ENCODE results near the gene FNTB.

Gene FNTB

DNA sequence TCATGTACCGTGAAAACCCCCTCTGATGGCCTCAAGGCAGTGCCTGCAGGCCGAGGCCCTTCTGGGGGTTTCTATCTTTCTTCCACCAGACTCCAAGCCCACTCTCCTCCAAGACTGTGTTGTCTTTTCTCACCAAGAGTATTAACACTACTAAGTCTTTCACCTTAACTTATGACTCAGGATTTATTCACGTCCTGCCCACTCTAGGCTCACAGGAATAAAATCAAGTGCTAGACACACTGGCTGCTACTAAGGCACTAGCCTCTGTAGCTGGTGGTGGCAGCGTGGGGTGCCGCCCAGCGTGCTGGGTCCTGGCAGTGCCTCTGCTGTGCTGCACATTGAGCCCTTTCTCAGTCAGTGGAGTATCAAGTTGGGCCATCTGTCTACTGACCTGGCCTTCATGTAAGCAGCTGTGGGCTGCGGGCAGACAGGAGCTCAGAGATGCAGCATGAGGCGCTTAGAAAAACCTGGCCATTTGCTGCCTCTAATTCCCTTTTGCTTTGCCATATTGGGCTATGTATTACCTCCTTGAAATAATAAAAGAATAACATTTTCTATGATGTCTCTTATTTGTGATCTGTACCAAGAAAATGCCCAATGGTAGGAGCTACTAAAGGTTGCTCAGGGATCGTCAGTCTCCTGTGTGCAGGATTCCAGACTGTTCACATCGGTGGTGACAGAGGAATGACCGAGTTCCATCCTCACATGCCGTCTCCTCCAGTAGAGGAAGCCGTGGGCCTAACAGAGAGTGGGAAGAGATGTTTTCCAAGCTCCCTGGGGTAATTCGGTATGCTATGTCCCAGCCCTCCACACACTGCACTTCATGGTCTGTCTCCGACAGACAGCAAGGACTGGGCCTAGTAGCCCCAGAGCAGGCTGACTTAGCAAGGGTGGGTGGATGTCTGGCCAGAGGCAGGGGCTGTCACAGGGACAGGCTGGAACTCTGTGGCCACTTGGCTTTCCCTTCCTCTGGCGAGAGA lies 75.7 kb downstream of the FNTB start:
- Histone ChIP-seq H3K36me3 (ENCODE audit: control insufficient read depth, insufficient read depth, low read length) (peaks cover 53% of the 10 kb centered on the region), H3K9me3 (ENCODE audit: control insufficient read depth, insufficient read depth, low read depth, low read length) (no peaks in the 10 kb centered on the region), H3K4me3 (ENCODE audit: low read depth, low read length) (no peak overlapping the region), H3K9ac (ENCODE audit: low read length) (no peak overlapping the region), H3K4me1 (ENCODE audit: control insufficient read depth, insufficient read depth, low read length) (no peaks in the 10 kb centered on the region), H3K27ac (ENCODE audit: low read depth, low read length) (no peak overlapping the region), H3K27me3 (ENCODE audit: control insufficient read depth, insufficient read depth, low read length) (no peaks in the 10 kb centered on the region)

- Histone ChIP-seq H3K4me3 (ENCODE audit: low read depth, low read length) (no peak overlapping the region), H3K27ac (ENCODE audit: low read depth, low read length) (no peak overlapping the region), H3K36me3 (ENCODE audit: control insufficient read depth, insufficient read depth, low read length) (peaks cover 64% of the 10 kb centered on the region), H3K27me3 (ENCODE audit: control insufficient read depth, insufficient read depth, low read length) (no peaks in the 10 kb centered on the region), H3K9me3 (ENCODE audit: control insufficient read depth, insufficient read depth, low read depth, low read length) (no peaks in the 10 kb centered on the region), H3K4me1 (ENCODE audit: control insufficient read depth, insufficient read depth, low read length) (no peaks in the 10 kb centered on the region), H3K9ac (ENCODE audit: low read length) (no peak overlapping the region)
Observed at GRCh38 chr14:65065719-65066118, 79.0 kb downstream of the FNTB start.

GRCh38 chr14:65069874-65070413 lies 83.2 kb downstream of the FNTB start:
- peaks cover 39% of the 10 kb centered on the region for H3K36me3 ChIP-seq (ENCODE audit: control insufficient read depth, insufficient read depth, low read length)
- H3K27ac ChIP-seq (ENCODE audit: low read depth, low read length), result no peak overlapping the region
- H3K4me1 ChIP-seq (ENCODE audit: control insufficient read depth, insufficient read depth, low read length), result no peaks in the 10 kb centered on the region
- no peak overlapping the region for H3K4me3 ChIP-seq (ENCODE audit: low read depth, low read length)
- H3K9me3 ChIP-seq (ENCODE audit: control insufficient read depth, insufficient read depth, low read depth, low read length), result no peaks in the 10 kb centered on the region
- no peak overlapping the region for H3K9ac ChIP-seq (ENCODE audit: low read length)
- H3K27me3 ChIP-seq (ENCODE audit: control insufficient read depth, insufficient read depth, low read length), result no peaks in the 10 kb centered on the region

DNA sequence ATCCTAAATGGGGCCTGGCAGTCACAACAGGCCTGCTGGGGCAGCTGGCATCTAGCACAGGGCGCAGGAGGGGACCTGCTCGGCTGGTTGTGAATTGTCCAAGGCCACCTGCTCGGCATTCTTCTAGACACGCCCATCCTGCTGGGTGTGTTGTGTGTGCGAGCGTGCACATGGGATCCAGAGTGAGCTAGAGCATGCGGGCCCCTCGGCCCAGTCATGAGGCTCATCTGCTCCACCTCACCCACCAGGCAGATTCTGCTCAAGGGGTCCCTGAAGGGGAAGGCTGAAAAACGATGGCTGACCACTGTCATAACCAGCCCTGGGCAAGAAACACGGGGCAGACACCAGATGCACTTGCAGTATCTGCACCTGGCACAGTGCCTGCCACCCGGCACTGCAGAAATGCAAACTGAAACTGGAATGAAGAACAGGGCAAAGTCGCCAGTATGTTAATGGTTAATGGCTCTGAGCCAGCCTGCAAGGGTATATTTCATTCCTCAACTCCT lies 83.8 kb downstream of the FNTB start:
- Histone ChIP-seq H3K9ac (ENCODE audit: low read length) (no peak overlapping the region), H3K27ac (ENCODE audit: low read depth, low read length) (no peak overlapping the region), H3K36me3 (ENCODE audit: control insufficient read depth, insufficient read depth, low read length) (peaks cover 34% of the 10 kb centered on the region), H3K4me1 (ENCODE audit: control insufficient read depth, insufficient read depth, low read length) (no peaks in the 10 kb centered on the region), H3K4me3 (ENCODE audit: low read depth, low read length) (no peak overlapping the region), H3K9me3 (ENCODE audit: control insufficient read depth, insufficient read depth, low read depth, low read length) (no peaks in the 10 kb centered on the region), H3K27me3 (ENCODE audit: control insufficient read depth, insufficient read depth, low read length) (no peaks in the 10 kb centered on the region)

DNA sequence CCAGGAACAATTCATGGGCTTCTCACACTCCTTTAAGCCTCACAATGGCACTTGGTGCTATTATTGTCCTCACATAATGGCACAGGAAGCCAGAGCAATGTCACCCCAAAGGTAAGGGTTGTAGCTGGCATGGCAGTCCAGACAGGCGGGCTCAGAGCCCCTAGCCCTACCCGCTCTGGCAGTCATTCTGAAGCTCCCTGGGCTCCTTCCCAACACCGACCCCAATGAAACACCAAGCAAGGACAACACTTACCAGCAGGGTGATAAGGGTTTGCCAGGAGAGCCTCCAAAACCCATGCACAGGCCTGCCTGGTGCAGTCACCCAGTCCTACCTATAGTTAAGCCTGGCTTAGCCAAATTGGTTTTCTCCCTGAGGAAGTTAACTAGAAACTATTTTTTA lies 84.8 kb downstream of the FNTB start:
- peaks cover 31% of the 10 kb centered on the region for H3K36me3 ChIP-seq (ENCODE audit: control insufficient read depth, insufficient read depth, low read length)
- no peaks in the 10 kb centered on the region for H3K9me3 ChIP-seq (ENCODE audit: control insufficient read depth, insufficient read depth, low read depth, low read length)
- no peaks in the 10 kb centered on the region for H3K4me1 ChIP-seq (ENCODE audit: control insufficient read depth, insufficient read depth, low read length)
- H3K27ac ChIP-seq (ENCODE audit: low read depth, low read length), result no peak overlapping the region
- H3K27me3 ChIP-seq (ENCODE audit: control insufficient read depth, insufficient read depth, low read length), result no peaks in the 10 kb centered on the region
- no peak overlapping the region for H3K9ac ChIP-seq (ENCODE audit: low read length)
- no peak overlapping the region for H3K4me3 ChIP-seq (ENCODE audit: low read depth, low read length)

GRCh38 chr14:65072256-65072655 lies 85.6 kb downstream of the FNTB start:
- H3K36me3 ChIP-seq (ENCODE audit: control insufficient read depth, insufficient read depth, low read length), result peaks cover 38% of the 10 kb centered on the region
- no peaks in the 10 kb centered on the region for H3K9me3 ChIP-seq (ENCODE audit: control insufficient read depth, insufficient read depth, low read depth, low read length)
- H3K4me1 ChIP-seq (ENCODE audit: control insufficient read depth, insufficient read depth, low read length), result no peaks in the 10 kb centered on the region
- H3K27me3 ChIP-seq (ENCODE audit: control insufficient read depth, insufficient read depth, low read length), result no peaks in the 10 kb centered on the region
- no peak overlapping the region for H3K27ac ChIP-seq (ENCODE audit: low read depth, low read length)
- no peak overlapping the region for H3K4me3 ChIP-seq (ENCODE audit: low read depth, low read length)
- H3K9ac ChIP-seq (ENCODE audit: low read length), result no peak overlapping the region

DNA sequence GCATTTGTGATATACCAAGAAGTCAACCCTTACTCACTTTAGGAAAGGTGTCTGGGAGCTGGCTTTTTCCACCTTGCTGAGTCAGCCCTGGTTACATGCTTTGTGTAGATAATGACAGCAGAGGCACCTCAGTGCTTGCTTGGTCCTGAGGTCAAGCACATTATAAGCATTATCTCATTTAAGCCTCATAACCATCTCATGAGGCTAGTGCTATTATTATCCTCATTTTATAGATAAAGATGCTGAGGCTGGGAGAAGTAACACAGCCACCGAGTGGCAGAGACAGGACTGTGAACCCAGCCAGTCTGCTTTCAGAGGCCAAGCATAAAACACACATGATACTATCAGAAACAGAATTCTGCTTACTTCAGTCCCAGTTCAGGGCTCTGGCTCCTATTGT lies 86.2 kb downstream of the FNTB start:
- H3K4me3 ChIP-seq (ENCODE audit: low read depth, low read length), result no peak overlapping the region
- H3K36me3 ChIP-seq (ENCODE audit: control insufficient read depth, insufficient read depth, low read length), result peaks cover 45% of the 10 kb centered on the region
- no peaks in the 10 kb centered on the region for H3K27me3 ChIP-seq (ENCODE audit: control insufficient read depth, insufficient read depth, low read length)
- no peaks in the 10 kb centered on the region for H3K9me3 ChIP-seq (ENCODE audit: control insufficient read depth, insufficient read depth, low read depth, low read length)
- H3K4me1 ChIP-seq (ENCODE audit: control insufficient read depth, insufficient read depth, low read length), result no peaks in the 10 kb centered on the region
- no peak overlapping the region for H3K27ac ChIP-seq (ENCODE audit: low read depth, low read length)
- H3K9ac ChIP-seq (ENCODE audit: low read length), result no peak overlapping the region

DNA sequence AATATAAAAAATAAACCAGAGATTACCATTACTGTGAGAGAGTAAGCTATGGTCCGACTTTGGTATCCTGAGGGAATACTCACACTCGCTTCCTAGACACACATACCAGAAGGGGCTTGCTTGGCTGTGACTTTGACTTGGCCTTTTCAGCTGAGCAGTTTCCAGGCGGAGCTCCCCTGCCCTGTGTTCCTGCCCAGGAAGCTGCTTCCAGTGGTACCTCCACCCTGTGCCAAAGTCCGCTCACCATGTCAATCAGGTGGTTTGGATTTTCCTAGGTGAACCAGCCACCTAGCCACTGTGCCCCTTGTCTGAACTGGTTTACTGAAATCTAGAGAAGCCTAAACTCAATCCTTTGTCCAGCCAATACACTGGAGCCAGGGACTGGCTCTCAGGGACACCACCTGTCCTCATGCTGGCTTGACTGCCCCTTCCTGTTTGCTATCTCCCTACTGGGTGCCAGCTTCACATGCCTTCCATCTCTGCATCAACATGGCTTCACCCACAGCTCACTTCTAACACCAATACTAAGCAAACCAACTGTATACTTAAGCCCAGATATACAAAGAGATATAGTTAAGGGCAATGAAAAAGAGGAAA lies 87.0 kb downstream of the FNTB start:
- Histone ChIP-seq H3K4me3 (ENCODE audit: low read depth, low read length) (no peak overlapping the region), H3K27me3 (ENCODE audit: control insufficient read depth, insufficient read depth, low read length) (no peaks in the 10 kb centered on the region), H3K36me3 (ENCODE audit: control insufficient read depth, insufficient read depth, low read length) (peaks cover 48% of the 10 kb centered on the region), H3K27ac (ENCODE audit: low read depth, low read length) (no peak overlapping the region), H3K4me1 (ENCODE audit: control insufficient read depth, insufficient read depth, low read length) (no peaks in the 10 kb centered on the region), H3K9me3 (ENCODE audit: control insufficient read depth, insufficient read depth, low read depth, low read length) (no peaks in the 10 kb centered on the region), H3K9ac (ENCODE audit: low read length) (no peak overlapping the region)

DNA sequence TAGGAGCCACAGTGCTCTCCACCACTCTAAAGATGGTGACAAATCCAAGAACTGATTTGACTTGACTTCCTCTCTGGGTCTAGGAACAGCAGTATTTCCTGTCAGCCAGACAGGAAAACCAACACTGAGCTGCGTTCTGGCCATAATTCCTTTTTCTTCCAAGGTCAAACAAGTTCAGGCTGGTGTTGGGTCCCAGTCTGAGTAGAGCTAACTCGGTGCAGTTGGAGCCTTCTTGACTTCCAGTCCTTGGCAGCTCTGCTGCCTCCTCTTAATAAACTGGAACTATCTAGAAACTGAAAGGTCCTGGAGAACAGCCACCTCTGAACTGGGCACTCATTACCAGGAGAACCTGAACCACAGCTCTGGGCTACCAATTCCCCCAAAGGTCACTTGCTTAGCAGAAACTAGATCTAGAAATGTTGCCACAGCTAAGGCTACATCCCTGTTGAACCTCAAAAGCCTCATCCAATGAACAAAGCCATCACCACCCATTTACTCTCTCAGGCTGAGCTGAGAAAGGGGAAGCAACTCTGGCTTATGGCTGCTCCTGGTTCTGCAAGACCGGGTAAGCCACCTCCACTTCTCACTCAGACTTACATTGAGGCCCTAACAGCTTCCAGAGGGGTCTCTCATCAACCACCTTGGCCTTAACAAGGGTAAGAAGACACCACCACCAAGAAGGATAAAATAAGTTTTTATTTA lies 87.9 kb downstream of the FNTB start:
- Histone ChIP-seq H3K36me3 (ENCODE audit: control insufficient read depth, insufficient read depth, low read length) (peaks cover 50% of the 10 kb centered on the region), H3K9me3 (ENCODE audit: control insufficient read depth, insufficient read depth, low read depth, low read length) (no peaks in the 10 kb centered on the region), H3K27ac (ENCODE audit: low read depth, low read length) (no peak overlapping the region), H3K27me3 (ENCODE audit: control insufficient read depth, insufficient read depth, low read length) (no peaks in the 10 kb centered on the region), H3K9ac (ENCODE audit: low read length) (no peak overlapping the region), H3K4me3 (ENCODE audit: low read depth, low read length) (no peak overlapping the region), H3K4me1 (ENCODE audit: control insufficient read depth, insufficient read depth, low read length) (no peaks in the 10 kb centered on the region)

DNA sequence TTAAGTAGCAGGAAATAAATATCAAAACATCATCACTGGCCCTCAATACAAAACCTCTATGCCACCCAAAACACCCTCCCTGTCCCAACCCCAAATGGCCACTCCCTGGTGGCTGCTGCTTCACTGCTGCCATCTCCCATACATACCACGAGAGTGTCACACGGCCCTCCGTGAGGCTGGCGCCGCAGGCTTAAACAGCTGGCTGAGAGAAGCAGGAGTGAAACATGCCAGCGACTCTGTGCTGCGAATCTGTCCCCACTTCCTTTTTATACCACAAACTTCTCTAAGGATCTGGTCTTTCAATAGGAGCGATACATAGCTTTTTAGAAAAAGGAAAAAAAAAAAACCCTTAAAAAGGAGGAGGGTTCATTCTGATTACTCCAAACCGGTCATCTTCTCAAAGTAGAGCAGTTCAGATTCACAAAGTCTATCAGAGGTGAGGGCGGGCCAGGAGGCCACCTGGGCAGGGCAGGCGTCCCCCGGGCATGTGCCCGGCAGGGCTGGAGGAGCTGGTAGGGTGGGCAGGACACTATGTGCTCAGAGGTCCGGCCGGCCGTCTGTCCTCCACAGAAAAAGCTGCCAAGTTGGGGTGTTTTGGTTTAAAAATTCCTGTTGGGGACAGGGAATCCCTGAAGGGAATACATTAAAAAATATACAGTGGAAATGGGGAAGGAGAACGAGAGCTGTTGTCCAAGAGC lies 89.1 kb downstream of the FNTB start:
- H3K36me3 ChIP-seq (ENCODE audit: control insufficient read depth, insufficient read depth, low read length), result peaks cover 56% of the 10 kb centered on the region
- no peak overlapping the region for H3K9ac ChIP-seq (ENCODE audit: low read length)
- H3K4me1 ChIP-seq (ENCODE audit: control insufficient read depth, insufficient read depth, low read length), result no peaks in the 10 kb centered on the region
- no peak overlapping the region for H3K27ac ChIP-seq (ENCODE audit: low read depth, low read length)
- H3K4me3 ChIP-seq (ENCODE audit: low read depth, low read length), result no peak overlapping the region
- no peaks in the 10 kb centered on the region for H3K27me3 ChIP-seq (ENCODE audit: control insufficient read depth, insufficient read depth, low read length)
- no peaks in the 10 kb centered on the region for H3K9me3 ChIP-seq (ENCODE audit: control insufficient read depth, insufficient read depth, low read depth, low read length)

Measured in HUES6 (cell line).